ENCODE results near the gene SNTB2.
A peak's percentile ranks its signal among the peaks of the same experiment; 100 is the strongest.

Gene SNTB2

GRCh38 chr16:69165584-69165983 is 21.4 kb upstream of the SNTB2 start:
- Histone ChIP-seq H3K4me3 (ENCODE audit: low read length) (no peak overlapping the region), H3K4me1 (ENCODE audit: control insufficient read depth, insufficient read depth, low read length) (peaks cover 9% of the 10 kb centered on the region), H3K27me3 (replicated peaks; ENCODE audit: control insufficient read depth, insufficient read depth, low read length) (no peaks in the 10 kb centered on the region), H3K36me3 (ENCODE audit: control insufficient read depth, insufficient read depth, low read length, severe bottlenecking) (peaks cover 87% of the 10 kb centered on the region), H3K9ac (ENCODE audit: low read length) (no peak overlapping the region), H3K9me3 (ENCODE audit: control insufficient read depth, low read length) (no peaks in the 10 kb centered on the region)
- DNase-seq (ENCODE audit: low read depth), result no peak

DNA sequence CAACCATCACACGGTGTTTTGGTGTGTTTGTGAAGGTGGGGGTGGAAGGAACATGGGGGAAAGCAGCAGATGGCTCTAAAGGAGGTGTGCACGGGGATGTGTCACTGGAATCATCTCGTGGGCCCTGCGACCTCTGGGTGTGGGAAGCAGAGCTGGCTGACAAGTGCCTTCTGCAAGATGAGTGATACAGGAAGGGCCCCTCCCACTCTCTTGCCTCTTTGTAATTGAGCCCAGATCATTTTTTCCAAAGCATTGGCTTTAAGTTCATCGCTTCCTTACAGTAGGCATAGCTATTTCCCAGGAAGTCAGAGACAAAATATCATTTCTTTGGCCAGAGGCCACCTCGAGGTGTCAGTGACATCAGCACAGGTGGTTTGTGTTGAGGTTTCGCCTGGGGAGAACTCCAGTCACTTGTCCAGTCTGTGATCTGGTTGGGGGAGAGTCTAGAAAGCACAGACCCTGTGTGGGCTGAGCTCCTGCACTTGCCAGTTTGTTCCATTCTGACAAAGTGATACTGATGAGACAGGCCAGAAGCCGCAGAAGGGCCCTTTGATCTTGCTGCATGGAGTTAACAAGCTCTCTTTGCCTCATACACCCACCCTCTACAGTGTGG is 20.6 kb upstream of the SNTB2 start:
- Histone ChIP-seq H3K4me1 (ENCODE audit: control insufficient read depth, insufficient read depth, low read length) (peaks cover 14% of the 10 kb centered on the region), H3K4me3 (ENCODE audit: low read length) (no peak overlapping the region), H3K9ac (ENCODE audit: low read length) (no peak overlapping the region), H3K27me3 (replicated peaks; ENCODE audit: control insufficient read depth, insufficient read depth, low read length) (no peaks in the 10 kb centered on the region), H3K36me3 (ENCODE audit: control insufficient read depth, insufficient read depth, low read length, severe bottlenecking) (peaks cover 81% of the 10 kb centered on the region), H3K9me3 (ENCODE audit: control insufficient read depth, low read length) (no peaks in the 10 kb centered on the region)
- peak; percentile 41 for DNase-seq (ENCODE audit: low read depth)

GRCh38 chr16:69166946-69167930 is 19.7 kb upstream of the SNTB2 start:
- Histone ChIP-seq H3K36me3 (ENCODE audit: control insufficient read depth, insufficient read depth, low read length, severe bottlenecking) (peaks cover 74% of the 10 kb centered on the region), H3K27me3 (replicated peaks; ENCODE audit: control insufficient read depth, insufficient read depth, low read length) (no peaks in the 10 kb centered on the region), H3K4me1 (ENCODE audit: control insufficient read depth, insufficient read depth, low read length) (peaks cover 24% of the 10 kb centered on the region), H3K9ac (ENCODE audit: low read length) (no peak overlapping the region), H3K4me3 (ENCODE audit: low read length) (no peak overlapping the region), H3K9me3 (ENCODE audit: control insufficient read depth, low read length) (no peaks in the 10 kb centered on the region)
- DNase-seq (ENCODE audit: low read depth), result no peak

- Histone ChIP-seq H3K9me3 (ENCODE audit: control insufficient read depth, low read length) (no peaks in the 10 kb centered on the region), H3K9ac (ENCODE audit: low read length) (no peak overlapping the region), H3K4me1 (ENCODE audit: control insufficient read depth, insufficient read depth, low read length) (peaks cover 36% of the 10 kb centered on the region), H3K36me3 (ENCODE audit: control insufficient read depth, insufficient read depth, low read length, severe bottlenecking) (peaks cover 61% of the 10 kb centered on the region), H3K4me3 (ENCODE audit: low read length) (no peak overlapping the region), H3K27me3 (replicated peaks; ENCODE audit: control insufficient read depth, insufficient read depth, low read length) (no peaks in the 10 kb centered on the region)
- no peak for DNase-seq (ENCODE audit: low read depth)
These were observed 17.9 kb upstream of the SNTB2 start for GRCh38 chr16:69169051-69169450.

- Histone ChIP-seq H3K27me3 (replicated peaks; ENCODE audit: control insufficient read depth, insufficient read depth, low read length) (no peaks in the 10 kb centered on the region), H3K9me3 (ENCODE audit: control insufficient read depth, low read length) (no peaks in the 10 kb centered on the region), H3K9ac (ENCODE audit: low read length) (no peak overlapping the region), H3K4me1 (ENCODE audit: control insufficient read depth, insufficient read depth, low read length) (peaks cover 40% of the 10 kb centered on the region), H3K36me3 (ENCODE audit: control insufficient read depth, insufficient read depth, low read length, severe bottlenecking) (peaks cover 54% of the 10 kb centered on the region), H3K4me3 (ENCODE audit: low read length) (no peak overlapping the region)
- DNase-seq (ENCODE audit: low read depth), result no peak
These were observed 17.2 kb upstream of the SNTB2 start for GRCh38 chr16:69169607-69170352.

GRCh38 chr16:69171325-69172084 is 15.5 kb upstream of the SNTB2 start:
- Histone ChIP-seq H3K4me3 (ENCODE audit: low read length) (peak overlapping the region; percentile 29), H3K36me3 (ENCODE audit: control insufficient read depth, insufficient read depth, low read length, severe bottlenecking) (peaks cover 37% of the 10 kb centered on the region)
- DNase-seq (ENCODE audit: low read depth), result peak; percentile 77

DNA sequence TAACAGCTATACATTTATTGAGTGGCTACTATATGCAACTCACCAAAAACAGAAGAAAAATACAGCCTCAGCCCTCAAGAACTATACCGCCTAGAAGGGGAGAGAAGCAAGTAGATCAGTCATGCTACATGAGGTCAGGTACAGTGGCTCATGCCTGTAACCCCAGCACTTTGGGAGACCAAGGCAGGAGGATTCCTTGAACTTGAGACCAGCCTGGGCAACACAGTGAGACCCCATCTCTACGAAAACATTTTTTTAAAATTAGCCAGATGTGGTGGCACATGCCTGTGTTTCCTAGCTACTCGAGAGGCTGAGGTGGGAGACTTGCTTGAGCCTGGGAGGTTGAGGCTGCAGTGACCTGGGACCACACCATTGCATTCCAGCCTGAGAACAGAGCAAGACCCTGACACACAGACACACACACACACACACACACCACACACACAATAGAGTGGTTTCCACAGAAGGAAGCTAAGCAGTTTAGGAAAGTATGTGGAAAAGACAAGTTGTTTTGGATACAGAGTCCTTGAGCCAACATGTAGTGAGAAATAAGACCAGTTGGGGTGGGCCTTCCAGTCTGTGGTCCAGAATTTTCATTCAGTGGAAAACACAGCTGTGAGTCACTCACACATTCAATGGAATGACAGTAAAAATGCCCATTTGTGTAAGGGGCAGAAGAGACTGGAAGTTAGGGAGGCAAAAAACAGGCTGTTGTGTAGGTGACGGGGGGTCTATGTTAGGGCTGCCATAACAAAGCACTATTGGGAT is 10.7 kb upstream of the SNTB2 start:
- no peaks in the 10 kb centered on the region for H3K27me3 ChIP-seq (replicated peaks; ENCODE audit: control insufficient read depth, insufficient read depth, low read length)
- H3K9ac ChIP-seq (ENCODE audit: low read length), result peak overlapping the region; percentile 41
- no peaks in the 10 kb centered on the region for H3K9me3 ChIP-seq (ENCODE audit: control insufficient read depth, low read length)
- peaks cover 50% of the 10 kb centered on the region for H3K4me1 ChIP-seq (ENCODE audit: control insufficient read depth, insufficient read depth, low read length)
- peak; percentile 53 for DNase-seq (ENCODE audit: low read depth)
- no peak overlapping the region for H3K4me3 ChIP-seq (ENCODE audit: low read length)
- no peaks in the 10 kb centered on the region for H3K36me3 ChIP-seq (ENCODE audit: control insufficient read depth, insufficient read depth, low read length, severe bottlenecking)

More at GRCh38 chr16:69171325-69172084, 15.5 kb upstream of the SNTB2 start:
- Histone ChIP-seq H3K9ac (ENCODE audit: low read length) (peak overlapping the region; percentile 66), H3K4me1 (ENCODE audit: control insufficient read depth, insufficient read depth, low read length) (peaks cover 40% of the 10 kb centered on the region), H3K27me3 (replicated peaks; ENCODE audit: control insufficient read depth, insufficient read depth, low read length) (no peaks in the 10 kb centered on the region), H3K9me3 (ENCODE audit: control insufficient read depth, low read length) (no peaks in the 10 kb centered on the region)

GRCh38 chr16:69179328-69180010 is 7.5 kb upstream of the SNTB2 start:
- no peaks in the 10 kb centered on the region for H3K9me3 ChIP-seq (ENCODE audit: control insufficient read depth, low read length)
- H3K36me3 ChIP-seq (ENCODE audit: control insufficient read depth, insufficient read depth, low read length, severe bottlenecking), result no peaks in the 10 kb centered on the region
- H3K27me3 ChIP-seq (replicated peaks; ENCODE audit: control insufficient read depth, insufficient read depth, low read length), result no peaks in the 10 kb centered on the region
- H3K4me3 ChIP-seq (ENCODE audit: low read length), result peak overlapping the region; percentile 45
- peak; percentile 94 for DNase-seq (ENCODE audit: low read depth)
- H3K4me1 ChIP-seq (ENCODE audit: control insufficient read depth, insufficient read depth, low read length), result peaks cover 44% of the 10 kb centered on the region
- peak overlapping the region; percentile 42 for H3K9ac ChIP-seq (ENCODE audit: low read length)

DNA sequence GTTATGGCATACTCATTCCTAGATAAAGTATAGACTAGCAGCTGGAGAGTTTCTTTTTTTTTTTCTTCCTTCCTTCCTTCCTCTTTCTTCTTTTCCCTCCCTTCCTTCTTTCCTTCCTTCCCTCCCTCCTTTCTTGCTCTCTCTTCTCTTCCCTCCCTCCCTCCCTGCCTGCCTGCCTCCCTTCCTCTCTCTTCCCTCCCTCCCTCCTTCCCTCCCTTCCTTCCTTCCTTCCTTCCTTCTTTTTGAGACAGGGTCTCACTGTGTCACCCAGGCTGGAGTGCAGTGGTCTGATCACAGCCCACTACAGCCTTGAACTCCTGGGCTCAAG is 7.0 kb upstream of the SNTB2 start:
- Histone ChIP-seq H3K4me3 (ENCODE audit: low read length) (no peak overlapping the region), H3K27me3 (replicated peaks; ENCODE audit: control insufficient read depth, insufficient read depth, low read length) (no peaks in the 10 kb centered on the region), H3K36me3 (ENCODE audit: control insufficient read depth, insufficient read depth, low read length, severe bottlenecking) (no peaks in the 10 kb centered on the region), H3K4me1 (ENCODE audit: control insufficient read depth, insufficient read depth, low read length) (peaks cover 44% of the 10 kb centered on the region), H3K9ac (ENCODE audit: low read length) (no peak overlapping the region), H3K9me3 (ENCODE audit: control insufficient read depth, low read length) (no peaks in the 10 kb centered on the region)
- no peak for DNase-seq (ENCODE audit: low read depth)
